GM19240 (cell line): ENCODE measurements around the gene GJA9.

Experiments used
- DNase-seq: peaks from one replicate; pipeline ENCODE4 v3.0.0; 2011; ENCODE audit warnings: low spot score; ENCODE audit not compliant: insufficient read length

The GJA9 gene

GRCh38 chr1:38831731-38832369 lies 49.5 kb downstream of the GJA9 start:
- no peak for DNase-seq

GRCh38 chr1:38829368-38829767 lies 52.0 kb downstream of the GJA9 start:
- no peak for DNase-seq

- DNase-seq: no peak
Observed at GRCh38 chr1:38827318-38827717, 54.1 kb downstream of the GJA9 start.

GRCh38 chr1:38826886-38827285 lies 54.5 kb downstream of the GJA9 start:
- DNase-seq: no peak

GRCh38 chr1:38826262-38826661 lies 55.1 kb downstream of the GJA9 start:
- DNase-seq: no peak
